ENCODE results near the gene APH1B.
"Not testable (repeated sequence)": the region's sequence is repeated elsewhere in the genome, so short reads cannot be mapped to it uniquely, and the experiment has no call there.

Gene APH1B

GRCh38 chr15:63331456-63331855 lies 54.1 kb downstream of the APH1B start:
- no peak for DNase-seq (ENCODE audit: low spot score)

- no peak for DNase-seq (ENCODE audit: low spot score)
Observed at GRCh38 chr15:63332367-63333124, 55.1 kb downstream of the APH1B start.

- DNase-seq (ENCODE audit: low spot score) = no peak
Observed at GRCh38 chr15:63334821-63335220, 57.4 kb downstream of the APH1B start.

- DNase-seq (ENCODE audit: low spot score) = no peak
Observed at GRCh38 chr15:63335543-63336240, 58.3 kb downstream of the APH1B start.

GRCh38 chr15:63337046-63337445 lies 59.6 kb downstream of the APH1B start:
- DNase-seq (ENCODE audit: low spot score) = no peak

GRCh38 chr15:63338170-63338569 lies 60.8 kb downstream of the APH1B start:
- no peak for DNase-seq (ENCODE audit: low spot score)

- no peak for DNase-seq (ENCODE audit: low spot score)
Observed at GRCh38 chr15:63339006-63339766, 61.8 kb downstream of the APH1B start.

GRCh38 chr15:63339836-63340235 lies 62.4 kb downstream of the APH1B start:
- no peak for DNase-seq (ENCODE audit: low spot score)

- no peak for DNase-seq (ENCODE audit: low spot score)
Observed at GRCh38 chr15:63340353-63340752, 62.9 kb downstream of the APH1B start.

- DNase-seq (ENCODE audit: low spot score) = no peak
Observed at GRCh38 chr15:63340878-63341277, 63.5 kb downstream of the APH1B start.

- DNase-seq (ENCODE audit: low spot score) = no peak
Observed at GRCh38 chr15:63341898-63342297, 64.5 kb downstream of the APH1B start.

GRCh38 chr15:63342996-63343562 lies 65.7 kb downstream of the APH1B start:
- not testable (repeated sequence) for DNase-seq (ENCODE audit: low spot score)

- DNase-seq (ENCODE audit: low spot score) = no peak
Observed at GRCh38 chr15:63344731-63345390, 67.5 kb downstream of the APH1B start.

GRCh38 chr15:63345391-63345752 lies 68.0 kb downstream of the APH1B start:
- no peak for DNase-seq (ENCODE audit: low spot score)

GRCh38 chr15:63347074-63347857 lies 69.9 kb downstream of the APH1B start:
- no peak for DNase-seq (ENCODE audit: low spot score)

GRCh38 chr15:63348392-63348791 lies 71.0 kb downstream of the APH1B start:
- peak; percentile 78 for DNase-seq (ENCODE audit: low spot score)

GRCh38 chr15:63349156-63349555 lies 71.8 kb downstream of the APH1B start:
- no peak for DNase-seq (ENCODE audit: low spot score)

GRCh38 chr15:63349621-63350020 lies 72.2 kb downstream of the APH1B start:
- DNase-seq (ENCODE audit: low spot score) = no peak

GRCh38 chr15:63350178-63350621 lies 72.8 kb downstream of the APH1B start:
- DNase-seq (ENCODE audit: low spot score) = no peak

GRCh38 chr15:63351170-63351569 lies 73.8 kb downstream of the APH1B start:
- no peak for DNase-seq (ENCODE audit: low spot score)

- DNase-seq (ENCODE audit: low spot score) = no peak
Observed at GRCh38 chr15:63352808-63353207, 75.4 kb downstream of the APH1B start.

Measured in pons (tissue), 1 donor.